NT2/D1 (cell line): ENCODE data around the gene LGALS1.
"Not testable (repeated sequence)": the region's sequence is repeated elsewhere in the genome, so short reads cannot be mapped to it uniquely, and the experiment has no call there.

ENCODE experiments used
- DNase-seq: peaks from one replicate; pipeline ENCODE4 v3.0.0-alpha.2; 2011; ENCODE audit warnings: low read depth, low spot score
- H3K27me3 ChIP-seq: 2 replicates; pipeline ENCODE4 v1.6.0; 2011; ENCODE audit warnings: mild to moderate bottlenecking; ENCODE audit not compliant: insufficient read length, insufficient read depth
- H3K36me3 ChIP-seq: 2 replicates; pipeline ENCODE4 v1.6.1; 2011; ENCODE audit warnings: mild to moderate bottlenecking, low read length, mixed read lengths; ENCODE audit not compliant: insufficient read depth, insufficient read length
- H3K4me1 ChIP-seq: 2 replicates; pipeline ENCODE4 v1.5.1; 2011; ENCODE audit not compliant: insufficient read depth, insufficient read length
- H3K4me3 ChIP-seq: 2 replicates; pipeline ENCODE4 v1.5.1; 2011; ENCODE audit warnings: low read depth; ENCODE audit not compliant: insufficient read length
- H3K9ac ChIP-seq: 2 replicates; pipeline ENCODE4 v1.6.0; 2011; ENCODE audit warnings: low read depth; ENCODE audit not compliant: insufficient read length
- H3K9me3 ChIP-seq: 2 replicates; pipeline ENCODE4 v1.5.1; 2011; ENCODE audit warnings: mild to moderate bottlenecking, low read length; ENCODE audit not compliant: insufficient read depth
- SUZ12 ChIP-seq: IDR thresholded peaks from 2 replicates; pipeline ENCODE4 v1.6.1; 2011; ENCODE audit not compliant: insufficient read length, insufficient read depth; ENCODE audit errors: extremely low read depth
- YY1 ChIP-seq: IDR thresholded peaks from 2 replicates; pipeline ENCODE4 v1.6.1; 2011; ENCODE audit not compliant: insufficient read length, insufficient read depth
- ZNF274 ChIP-seq: IDR thresholded peaks from 2 replicates; pipeline ENCODE4 v1.6.1; 2011; ENCODE audit warnings: mild to moderate bottlenecking, low read depth, low read length

Gene LGALS1

GRCh38 chr22:37708580-37709444, 33.4 kb downstream of the LGALS1 start:
- peaks cover 28% of the 10 kb centered on the region for H3K36me3 ChIP-seq
- no peaks in the 10 kb centered on the region for H3K27me3 ChIP-seq
- no peaks in the 10 kb centered on the region for H3K9me3 ChIP-seq
- H3K4me3 ChIP-seq: no peak overlapping the region
- DNase-seq: no peak
- H3K9ac ChIP-seq: no peak overlapping the region
- peaks cover 7% of the 10 kb centered on the region for H3K4me1 ChIP-seq
- TF ChIP-seq SUZ12 (no peak), YY1 (no peak), ZNF274 (no peak)

- no peak for DNase-seq
- TF ChIP-seq SUZ12: no peak
- no peak for TF ChIP-seq YY1
- TF ChIP-seq ZNF274: no peak
- Histone ChIP-seq H3K4me1 (peaks cover 7% of the 10 kb centered on the region), H3K9ac (no peak overlapping the region), H3K27me3 (no peaks in the 10 kb centered on the region), H3K9me3 (no peaks in the 10 kb centered on the region), H3K4me3 (no peak overlapping the region), H3K36me3 (peaks cover 28% of the 10 kb centered on the region)
Measured at GRCh38 chr22:37709445-37709765, 34.0 kb downstream of the LGALS1 start.

GRCh38 chr22:37710675-37711074, 35.2 kb downstream of the LGALS1 start:
- H3K4me1 ChIP-seq: peaks cover 7% of the 10 kb centered on the region
- no peaks in the 10 kb centered on the region for H3K9me3 ChIP-seq
- no peak overlapping the region for H3K9ac ChIP-seq
- peaks cover 28% of the 10 kb centered on the region for H3K36me3 ChIP-seq
- DNase-seq: no peak
- no peak for TF ChIP-seq SUZ12
- TF ChIP-seq ZNF274: no peak
- no peak for TF ChIP-seq YY1
- no peak overlapping the region for H3K4me3 ChIP-seq
- H3K27me3 ChIP-seq: no peaks in the 10 kb centered on the region

- Histone ChIP-seq H3K36me3 (peaks cover 28% of the 10 kb centered on the region), H3K4me1 (peaks cover 7% of the 10 kb centered on the region), H3K9me3 (no peaks in the 10 kb centered on the region), H3K4me3 (no peak overlapping the region), H3K27me3 (no peaks in the 10 kb centered on the region), H3K9ac (no peak overlapping the region)
- no peak for TF ChIP-seq SUZ12
- TF ChIP-seq ZNF274: no peak
- no peak for TF ChIP-seq YY1
- DNase-seq: no peak
Measured at GRCh38 chr22:37711490-37711889, 36.1 kb downstream of the LGALS1 start.

- Histone ChIP-seq H3K9ac (no peak overlapping the region), H3K36me3 (peaks cover 28% of the 10 kb centered on the region), H3K27me3 (no peaks in the 10 kb centered on the region), H3K4me3 (no peak overlapping the region), H3K4me1 (peaks cover 7% of the 10 kb centered on the region), H3K9me3 (no peaks in the 10 kb centered on the region)
- TF ChIP-seq YY1 (no peak), SUZ12 (no peak), ZNF274 (no peak)
- DNase-seq: no peak
Measured at GRCh38 chr22:37713761-37714160, 38.3 kb downstream of the LGALS1 start.

- H3K9me3 ChIP-seq: no peaks in the 10 kb centered on the region
- H3K4me1 ChIP-seq: peaks cover under 1% of the 10 kb centered on the region
- no peak overlapping the region for H3K9ac ChIP-seq
- H3K36me3 ChIP-seq: peaks cover 26% of the 10 kb centered on the region
- no peaks in the 10 kb centered on the region for H3K27me3 ChIP-seq
- TF ChIP-seq ZNF274 (no peak), SUZ12 (no peak), YY1 (no peak)
- H3K4me3 ChIP-seq: no peak overlapping the region
- no peak for DNase-seq
Measured at GRCh38 chr22:37714634-37715033, 39.2 kb downstream of the LGALS1 start.

GRCh38 chr22:37715760-37716159, 40.3 kb downstream of the LGALS1 start:
- Histone ChIP-seq H3K36me3 (peaks cover 18% of the 10 kb centered on the region), H3K4me3 (no peak overlapping the region), H3K9me3 (no peaks in the 10 kb centered on the region), H3K27me3 (no peaks in the 10 kb centered on the region), H3K4me1 (no peaks in the 10 kb centered on the region), H3K9ac (no peak overlapping the region)
- no peak for TF ChIP-seq YY1
- TF ChIP-seq SUZ12: no peak
- no peak for TF ChIP-seq ZNF274
- no peak for DNase-seq

GRCh38 chr22:37716708-37717107, 41.3 kb downstream of the LGALS1 start:
- no peak for DNase-seq
- no peaks in the 10 kb centered on the region for H3K9me3 ChIP-seq
- H3K9ac ChIP-seq: no peak overlapping the region
- no peaks in the 10 kb centered on the region for H3K4me1 ChIP-seq
- no peak for TF ChIP-seq ZNF274
- no peak for TF ChIP-seq YY1
- TF ChIP-seq SUZ12: no peak
- H3K36me3 ChIP-seq: peaks cover 13% of the 10 kb centered on the region
- no peak overlapping the region for H3K4me3 ChIP-seq
- H3K27me3 ChIP-seq: no peaks in the 10 kb centered on the region

GRCh38 chr22:37717235-37717634, 41.8 kb downstream of the LGALS1 start:
- not testable (repeated sequence) for DNase-seq, H3K4me1 ChIP-seq, H3K4me3 ChIP-seq, H3K27me3 ChIP-seq, H3K9ac ChIP-seq, H3K9me3 ChIP-seq
- peaks cover 10% of the 10 kb centered on the region for H3K36me3 ChIP-seq

- H3K27me3 ChIP-seq, H3K4me3 ChIP-seq, DNase-seq, H3K9me3 ChIP-seq, H3K4me1 ChIP-seq, H3K9ac ChIP-seq: not testable (repeated sequence)
- peaks cover 10% of the 10 kb centered on the region for H3K36me3 ChIP-seq
Measured at GRCh38 chr22:37717746-37718305, 42.4 kb downstream of the LGALS1 start.
